Colonic mucosa (tissue), 4 donors: ENCODE results near the gene CDC25B. TPM values are rescaled to one million over a fixed set of nuclear protein-coding genes. Genes with fewer than 3 reads are reported as not detected.

Source experiments
- DNase-seq: peaks from one replicate; pipeline ENCODE4 v3.0.0-alpha.2; 2020
- H3K27ac ChIP-seq: fragments of 200-600 bp; one replicate; pipeline ENCODE4 v1.8.0; 2021
- H3K27me3 ChIP-seq: fragments of 200-600 bp; one replicate; pipeline ENCODE4 v1.8.0; 2021
- H3K36me3 ChIP-seq: fragments of 200-600 bp; one replicate; pipeline ENCODE4 v1.8.0; 2021
- H3K4me1 ChIP-seq: fragments of 200-600 bp; one replicate; pipeline ENCODE4 v1.8.0; 2021; ENCODE audit warnings: mild to moderate bottlenecking
- H3K4me3 ChIP-seq: fragments of 200-600 bp; one replicate; pipeline ENCODE4 v1.8.0; 2021
- H3K9ac ChIP-seq, 2 donors: one replicate each; pipeline ENCODE4 v1.7.0; 2013; ENCODE audit warnings: control low read depth in 2 of 2, low read depth in 2 of 2, low read length in 2 of 2
- H3K9me3 ChIP-seq: fragments of 200-600 bp; one replicate; pipeline ENCODE4 v1.8.0; 2021
- intact Hi-C: fragments of 100-400 bp; cut with DNase I; formaldehyde crosslinking; loops from one replicate; pipeline ENCODE4 v1.14.1; 2022
- total RNA-seq, 2 donors: library from RNA; stranded (reverse); fragmentation: NEBNext Ultra II Directional in 1 of 2; extraction: Animal tissue kit (Norgen Biotek cat#: 25700) in 1 of 2; gene quantifications; one replicate each; pipeline ENCODE4 v1.2.1, GENCODE V29; 2021
- TF ChIP-seq, protein P1 (sequence below): fragments of 200-600 bp; IDR thresholded peaks from one replicate; pipeline ENCODE4 v1.8.0; 2022; ENCODE audit warnings: antibody characterized with exemption, mild to moderate bottlenecking
- donor health status: healthy.
- donor health status: DM: no; HTN: no; CAD: no.
- donor health status: DM: no; HTN: no; CAD: no.

CDC25B gene
- total RNA-seq, 2 donors from 2014 or later, result 41.9 to 65.5 TPM

DNA sequence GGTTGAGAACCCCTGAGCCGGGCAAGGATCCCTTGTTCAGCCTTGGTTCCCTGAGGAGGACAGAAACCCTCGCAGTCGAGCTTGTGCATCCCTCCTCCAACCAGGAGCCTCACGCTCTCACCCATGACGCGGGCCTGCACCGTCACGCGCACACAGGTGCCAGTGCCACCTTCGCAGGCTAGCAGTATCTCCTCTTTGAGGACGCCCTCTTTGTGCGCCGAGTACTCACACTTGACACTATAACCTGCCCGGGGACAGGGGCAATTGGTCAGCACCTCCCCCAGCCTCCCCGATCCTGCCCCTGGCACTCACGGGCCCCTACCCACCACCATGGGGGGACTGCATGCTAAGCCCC lies 41.9 kb upstream of the CDC25B start:
- DNase-seq, result no peak

DNA sequence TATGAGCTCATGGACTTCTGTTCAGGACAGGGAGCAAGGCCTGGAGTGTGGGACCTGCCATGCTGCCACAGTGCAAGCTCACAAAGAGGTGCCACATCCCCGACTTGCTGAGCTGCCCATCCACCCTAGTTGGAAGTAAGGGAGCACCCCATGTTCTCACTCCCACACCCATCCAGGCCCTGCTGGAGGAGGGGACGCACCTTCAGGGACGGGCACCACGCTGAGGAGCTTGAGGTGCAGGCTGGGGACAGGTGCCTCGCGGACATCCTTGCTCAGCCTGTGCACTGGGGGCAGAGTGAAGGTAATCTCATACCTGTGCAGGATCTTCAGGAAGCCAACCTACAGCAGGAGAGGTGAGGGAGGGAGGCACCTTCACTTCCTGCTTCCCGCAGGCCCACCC lies 40.8 kb upstream of the CDC25B start:
- no peak overlapping the region for H3K4me3 ChIP-seq
- H3K9ac ChIP-seq, result no peak overlapping the region
- intact Hi-C loops, result no loop called here
- no peak overlapping the region for H3K27ac ChIP-seq
- no peaks in the 10 kb centered on the region for H3K9me3 ChIP-seq
- TF ChIP-seq, protein P1, sequence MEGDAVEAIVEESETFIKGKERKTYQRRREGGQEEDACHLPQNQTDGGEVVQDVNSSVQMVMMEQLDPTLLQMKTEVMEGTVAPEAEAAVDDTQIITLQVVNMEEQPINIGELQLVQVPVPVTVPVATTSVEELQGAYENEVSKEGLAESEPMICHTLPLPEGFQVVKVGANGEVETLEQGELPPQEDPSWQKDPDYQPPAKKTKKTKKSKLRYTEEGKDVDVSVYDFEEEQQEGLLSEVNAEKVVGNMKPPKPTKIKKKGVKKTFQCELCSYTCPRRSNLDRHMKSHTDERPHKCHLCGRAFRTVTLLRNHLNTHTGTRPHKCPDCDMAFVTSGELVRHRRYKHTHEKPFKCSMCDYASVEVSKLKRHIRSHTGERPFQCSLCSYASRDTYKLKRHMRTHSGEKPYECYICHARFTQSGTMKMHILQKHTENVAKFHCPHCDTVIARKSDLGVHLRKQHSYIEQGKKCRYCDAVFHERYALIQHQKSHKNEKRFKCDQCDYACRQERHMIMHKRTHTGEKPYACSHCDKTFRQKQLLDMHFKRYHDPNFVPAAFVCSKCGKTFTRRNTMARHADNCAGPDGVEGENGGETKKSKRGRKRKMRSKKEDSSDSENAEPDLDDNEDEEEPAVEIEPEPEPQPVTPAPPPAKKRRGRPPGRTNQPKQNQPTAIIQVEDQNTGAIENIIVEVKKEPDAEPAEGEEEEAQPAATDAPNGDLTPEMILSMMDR, result no peak
- no peaks in the 10 kb centered on the region for H3K36me3 ChIP-seq
- H3K27me3 ChIP-seq, result peaks cover 10% of the 10 kb centered on the region
- no peaks in the 10 kb centered on the region for H3K4me1 ChIP-seq
- DNase-seq, result no peak

More for the DNA sequence above, 41.9 kb upstream of the CDC25B start:
- no peaks in the 10 kb centered on the region for H3K36me3 ChIP-seq
- H3K9ac ChIP-seq, result no peak overlapping the region
- no peak overlapping the region for H3K4me3 ChIP-seq
- H3K27me3 ChIP-seq, result peaks cover 15% of the 10 kb centered on the region
- TF ChIP-seq, protein P1, result no peak
- H3K27ac ChIP-seq, result no peak overlapping the region
- intact Hi-C loops, result no loop called here
- no peaks in the 10 kb centered on the region for H3K4me1 ChIP-seq
- no peaks in the 10 kb centered on the region for H3K9me3 ChIP-seq

DNA sequence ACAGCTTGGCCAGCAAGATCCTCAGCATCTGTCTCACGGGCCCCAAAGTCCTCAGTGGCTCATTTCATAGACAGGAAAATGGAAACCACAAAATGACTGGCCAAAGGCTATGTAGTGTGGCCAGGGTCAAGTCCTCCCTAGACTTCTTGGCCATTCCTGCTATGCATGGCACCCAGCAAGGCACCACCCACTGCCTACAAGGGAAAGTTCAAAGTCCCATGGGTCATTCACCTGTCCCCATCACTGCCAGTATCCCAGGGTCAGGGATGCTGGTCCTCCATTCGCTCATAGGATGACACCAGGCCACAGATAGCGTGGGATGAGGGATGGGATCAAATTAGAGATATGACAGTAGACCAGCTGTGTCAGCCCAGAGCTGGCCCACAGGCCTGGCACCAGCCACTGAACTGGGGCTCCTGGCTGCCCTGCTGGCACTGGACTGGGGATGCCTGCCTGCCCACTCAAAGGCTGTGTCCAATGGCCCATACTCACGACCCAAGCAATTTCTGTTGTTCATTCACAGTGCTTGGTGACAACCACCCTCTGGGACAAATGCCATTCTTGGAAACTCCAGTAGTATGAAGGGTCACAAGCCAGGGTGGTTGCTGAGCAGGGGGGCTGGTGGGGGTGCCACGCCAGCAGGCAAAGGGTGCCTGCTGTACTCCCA lies 40.2 kb upstream of the CDC25B start:
- Histone ChIP-seq H3K4me1 (no peaks in the 10 kb centered on the region), H3K9me3 (no peaks in the 10 kb centered on the region), H3K36me3 (no peaks in the 10 kb centered on the region), H3K4me3 (no peak overlapping the region), H3K9ac (no peak overlapping the region), H3K27ac (no peak overlapping the region), H3K27me3 (peaks cover 3% of the 10 kb centered on the region)
- intact Hi-C loops, result no loop called here
- TF ChIP-seq, protein P1, result no peak
- DNase-seq, result no peak

DNA sequence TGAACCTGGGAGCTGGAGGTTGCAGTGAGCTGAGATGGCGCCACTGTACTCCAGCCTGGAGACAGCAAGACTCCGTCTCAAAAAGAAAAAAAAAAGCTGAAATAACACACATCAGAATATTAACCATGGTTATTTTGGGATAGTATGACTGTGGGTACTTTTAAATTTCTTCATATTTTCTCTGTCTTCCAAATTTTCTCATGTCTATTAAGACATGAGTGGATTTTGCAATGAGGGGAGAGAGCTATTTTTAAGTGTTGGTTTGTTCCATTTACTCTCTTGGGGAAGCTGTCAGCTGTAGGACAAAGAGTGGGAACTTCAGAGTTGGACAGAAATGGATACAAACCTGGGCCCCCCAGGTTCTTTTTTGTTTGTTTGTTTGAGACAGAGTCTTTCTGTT lies 38.8 kb upstream of the CDC25B start:
- Histone ChIP-seq H3K27me3 (no peaks in the 10 kb centered on the region), H3K4me1 (no peaks in the 10 kb centered on the region), H3K27ac (no peak overlapping the region), H3K9ac (no peak overlapping the region), H3K4me3 (no peak overlapping the region), H3K9me3 (no peaks in the 10 kb centered on the region), H3K36me3 (no peaks in the 10 kb centered on the region)
- TF ChIP-seq, protein P1, result no peak
- intact Hi-C loops, result no loop called here
- DNase-seq, result no peak

DNA sequence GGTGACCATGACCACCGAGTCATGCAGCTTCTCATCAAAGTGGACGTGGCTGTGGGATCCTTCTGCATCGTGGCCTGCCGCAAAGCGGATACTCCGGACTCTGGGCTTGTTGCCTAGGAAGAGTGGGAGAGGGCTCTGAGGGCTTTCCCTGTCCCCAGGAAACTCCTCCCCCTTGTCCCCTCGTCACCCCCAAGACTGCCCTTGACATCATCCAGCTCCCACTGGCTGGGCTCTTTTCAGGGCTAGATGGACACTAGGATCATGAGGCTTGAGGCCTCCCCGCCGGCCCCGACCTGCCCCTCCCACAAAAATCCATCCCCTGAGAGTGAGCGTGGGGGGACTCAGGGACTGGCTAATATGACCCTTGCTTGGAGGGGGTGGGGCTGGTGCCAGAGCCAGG lies 37.5 kb upstream of the CDC25B start:
- H3K4me3 ChIP-seq, result no peak overlapping the region
- H3K9me3 ChIP-seq, result no peaks in the 10 kb centered on the region
- no peaks in the 10 kb centered on the region for H3K27me3 ChIP-seq
- no peak overlapping the region for H3K9ac ChIP-seq
- DNase-seq, result no peak
- TF ChIP-seq, protein P1, result no peak
- no peaks in the 10 kb centered on the region for H3K4me1 ChIP-seq
- H3K27ac ChIP-seq, result no peak overlapping the region
- H3K36me3 ChIP-seq, result no peaks in the 10 kb centered on the region
- intact Hi-C loops, result no loop called here
